GM18502 (cell line): ENCODE data around the gene ETHE1.

ENCODE experiments used
- ATAC-seq: cut with Tn5 transposase; IDR thresholded peaks from one replicate; pipeline ENCODE4 v1.9.1; 2021; ENCODE audit warnings: mild to moderate bottlenecking; ENCODE audit not compliant: unreplicated experiment, poor library complexity

Gene ETHE1

DNA sequence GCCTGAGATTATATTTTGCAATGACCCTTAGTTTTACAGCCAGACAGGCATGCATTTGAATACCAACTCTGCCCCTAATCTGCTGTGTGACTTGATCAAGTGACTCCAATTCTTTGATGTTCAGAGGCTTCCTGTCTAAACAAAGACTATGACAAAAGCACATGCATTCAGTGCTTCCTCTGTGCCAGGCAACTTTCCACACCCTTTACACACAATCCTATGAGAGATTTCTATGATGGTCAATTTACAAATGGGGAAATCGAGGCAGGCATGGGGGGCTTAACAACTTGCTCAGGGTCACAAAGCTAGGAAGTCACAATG, 57.9 kb downstream of the ETHE1 start:
- ATAC-seq = no peak

DNA sequence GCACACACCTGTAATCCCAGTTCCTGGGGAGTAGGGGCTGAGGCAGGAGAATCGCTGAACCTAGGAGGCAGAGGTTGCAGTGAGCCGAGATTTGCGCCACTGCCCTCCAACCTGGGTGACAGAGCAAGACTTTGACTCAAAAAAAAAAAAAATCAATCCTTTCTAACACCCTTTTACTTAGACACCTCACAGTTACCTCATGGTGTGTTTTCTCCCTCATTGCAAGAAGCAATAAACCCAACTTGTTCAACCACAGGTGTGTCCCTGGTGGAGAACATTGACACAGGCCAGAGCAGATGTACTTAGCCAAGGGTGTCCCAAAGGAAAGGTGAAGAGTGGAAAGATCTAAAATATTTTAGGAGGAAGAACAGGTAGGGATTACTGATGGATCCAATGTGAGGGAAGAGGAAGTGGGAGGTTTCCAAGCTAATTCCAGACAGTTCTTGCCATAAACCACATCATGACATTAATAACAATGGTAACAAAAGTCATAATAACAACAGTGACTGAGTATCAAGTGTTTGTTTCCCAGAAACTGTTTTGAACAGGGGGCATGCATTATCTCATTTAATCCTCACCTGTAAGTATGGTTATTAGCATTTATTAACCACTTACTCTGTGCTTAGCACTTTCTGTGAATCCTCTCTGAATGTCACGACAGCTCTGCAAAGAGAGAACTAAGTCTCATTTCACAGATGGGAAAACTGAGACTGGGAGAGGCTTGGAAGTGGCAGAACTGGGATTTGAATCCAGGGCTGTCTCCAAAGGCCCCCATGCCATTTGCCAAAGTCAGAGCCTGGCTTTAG, 58.4 kb downstream of the ETHE1 start:
- ATAC-seq = no peak

- no peak for ATAC-seq
Measured at GRCh38 chr19:43467730-43468129, 59.3 kb downstream of the ETHE1 start.

- ATAC-seq = no peak
Measured at GRCh38 chr19:43467276-43467675, 59.7 kb downstream of the ETHE1 start.

- ATAC-seq = no peak
Measured at GRCh38 chr19:43466793-43467192, 60.2 kb downstream of the ETHE1 start.

DNA sequence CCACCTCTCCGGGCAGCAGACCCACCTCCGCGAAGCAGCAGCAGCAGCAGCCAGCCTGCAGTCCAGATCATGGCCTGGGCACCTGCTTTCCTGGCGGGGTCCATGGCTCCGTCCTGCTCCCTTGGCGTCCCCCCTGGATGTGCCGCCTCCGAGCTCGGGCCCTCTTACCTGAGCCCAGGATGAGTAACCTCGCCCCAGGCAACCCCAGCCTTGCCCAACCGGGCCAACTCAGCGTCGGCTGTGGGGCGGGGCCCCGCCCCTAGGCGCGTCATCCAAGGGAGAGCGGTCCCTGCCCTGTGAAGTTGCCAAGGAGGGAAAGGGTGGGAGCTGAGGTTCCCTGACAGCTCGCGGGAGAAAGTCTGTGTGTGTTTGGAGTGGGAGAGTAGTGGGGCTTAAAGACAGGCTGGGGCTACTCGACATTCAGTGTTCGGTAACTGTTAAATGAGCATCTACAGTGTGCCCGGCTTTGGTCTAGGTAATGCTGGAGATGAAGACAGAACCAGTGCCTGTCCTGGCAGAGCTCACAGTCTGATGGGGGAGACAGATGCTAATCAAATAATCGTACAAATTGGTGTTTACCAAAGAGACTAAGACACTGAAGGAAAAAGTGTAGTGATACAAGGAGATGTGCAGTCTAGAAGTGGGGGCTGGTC, 61.4 kb downstream of the ETHE1 start, which contains the start of gene LYPD3:
TSS of gene LYPD3 (minus strand) at position 141 of the 653 bp plus-strand sequence. CDS start at position 104, 37 bp downstream.
- ATAC-seq = no peak

GRCh38 chr19:43464134-43464775, 62.7 kb downstream of the ETHE1 start:
- ATAC-seq = no peak

DNA sequence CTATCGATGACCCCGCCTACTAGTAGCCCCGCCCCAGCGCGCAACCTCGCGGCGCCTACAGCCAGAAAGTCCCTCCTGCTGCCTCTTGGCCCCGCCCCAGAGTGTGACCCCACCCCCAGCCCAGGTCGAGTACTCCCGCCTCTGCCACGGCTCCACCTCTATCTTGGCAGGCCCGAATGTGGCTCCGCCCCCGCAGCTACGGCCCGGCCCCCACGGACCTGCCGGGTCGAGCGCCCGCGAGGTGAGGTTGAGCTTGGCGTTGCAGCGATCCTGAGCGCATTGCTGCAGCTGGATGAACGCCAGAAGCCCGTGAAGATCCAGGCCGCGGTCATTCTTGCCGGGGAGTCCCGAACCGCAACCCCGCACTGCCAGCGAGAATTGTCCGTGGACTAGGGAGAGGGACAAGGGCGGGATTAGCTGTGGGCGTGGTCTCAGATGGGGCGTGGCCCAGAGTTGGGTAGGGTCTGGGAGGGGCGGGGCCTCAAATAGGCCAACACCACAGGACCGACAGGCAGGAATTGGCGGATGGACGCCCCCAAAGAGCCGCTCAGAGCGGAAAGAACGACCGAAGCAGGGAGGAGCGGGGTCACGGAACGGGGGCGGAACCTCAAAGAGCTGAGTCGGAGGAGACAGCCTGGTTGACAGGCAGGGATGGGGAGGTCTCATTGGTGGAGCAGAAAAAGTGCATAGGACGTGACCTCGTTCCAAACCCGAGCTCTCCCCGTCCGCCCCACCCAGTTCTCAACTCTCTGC, 63.4 kb downstream of the ETHE1 start:
- peak; percentile 91 for ATAC-seq

- no peak for ATAC-seq
Measured at GRCh38 chr19:43462785-43463380, 64.1 kb downstream of the ETHE1 start.

GRCh38 chr19:43462383-43462782, 64.6 kb downstream of the ETHE1 start:
- no peak for ATAC-seq

GRCh38 chr19:43461303-43461702, 65.7 kb downstream of the ETHE1 start:
- no peak for ATAC-seq

DNA sequence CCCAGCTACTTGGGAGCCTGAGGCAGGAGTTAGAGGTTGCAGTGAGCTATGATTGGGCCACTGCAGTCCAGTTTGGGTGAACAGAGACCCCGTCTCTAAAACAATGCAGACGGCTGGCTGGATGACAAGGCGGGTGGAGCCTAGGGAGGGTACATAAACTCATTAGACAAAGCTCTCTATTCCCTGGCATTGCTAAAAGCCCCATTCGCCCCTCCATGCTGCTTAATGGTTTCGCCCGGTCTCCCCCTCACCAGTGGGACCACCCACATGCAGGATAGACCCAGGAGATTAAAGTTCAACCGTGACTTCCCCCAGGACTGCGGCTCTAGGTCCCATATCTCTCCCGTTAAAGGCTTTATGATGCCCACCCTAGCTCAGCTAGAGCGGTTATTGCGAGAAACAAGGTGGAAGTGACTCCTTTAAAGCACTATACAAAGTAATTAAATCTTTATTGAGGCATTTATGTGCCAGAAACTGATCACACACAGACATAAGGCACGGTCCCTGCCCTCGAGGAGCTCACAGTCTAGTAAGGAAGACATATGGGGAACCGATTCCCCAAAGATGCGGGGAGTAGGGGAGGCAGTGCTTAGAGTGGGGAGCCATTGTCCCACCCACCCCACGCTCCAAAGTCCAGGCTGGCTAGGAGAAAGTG, 66.5 kb downstream of the ETHE1 start:
- no peak for ATAC-seq

- ATAC-seq = no peak
Measured at GRCh38 chr19:43457809-43458208, 69.2 kb downstream of the ETHE1 start.
